LNCaP clone FGC (cell line): ENCODE measurements around the gene RABEPK.
"Not testable (repeated sequence)": the region's sequence is repeated elsewhere in the genome, so short reads cannot be mapped to it uniquely, and the experiment has no call there.

Experiments
- DNase-seq: peaks from one replicate; pipeline ENCODE4 v3.0.0-alpha.2; 2011; ENCODE audit warnings: low read depth
- H3K4me3 ChIP-seq: 2 replicates; pipeline ENCODE4 v1.5.1; 2011; ENCODE audit warnings: mild to moderate bottlenecking, low read depth, low read length, control low read depth
- TF ChIP-seq, protein P1 (sequence below): IDR thresholded peaks from 2 replicates; pipeline ENCODE4 v1.5.1; 2012; ENCODE audit warnings: mild to moderate bottlenecking; ENCODE audit not compliant: control insufficient read depth, insufficient read depth; ENCODE audit errors: extremely low read depth

Gene RABEPK

DNA sequence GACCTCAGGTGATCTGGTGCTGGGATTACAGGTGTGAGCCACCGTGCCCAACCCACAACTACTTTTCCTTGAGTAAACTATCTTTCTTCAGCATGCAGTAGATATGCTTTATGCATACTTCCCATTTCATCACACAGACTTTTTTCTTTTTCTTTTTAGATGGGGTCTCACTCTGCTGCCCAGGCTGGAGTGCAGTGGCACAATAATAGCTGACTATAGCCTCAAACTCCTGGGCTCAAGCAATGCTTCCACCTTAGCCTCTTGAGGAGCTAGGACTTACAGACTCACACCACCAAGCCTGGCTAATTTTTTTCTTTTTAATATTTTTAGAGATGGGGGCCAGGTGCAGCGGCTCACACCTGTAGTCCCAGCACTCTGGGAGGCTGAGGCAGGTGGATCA is 33.6 kb upstream of the RABEPK start:
- H3K4me3 ChIP-seq: no peak overlapping the region
- TF ChIP-seq, protein P1, sequence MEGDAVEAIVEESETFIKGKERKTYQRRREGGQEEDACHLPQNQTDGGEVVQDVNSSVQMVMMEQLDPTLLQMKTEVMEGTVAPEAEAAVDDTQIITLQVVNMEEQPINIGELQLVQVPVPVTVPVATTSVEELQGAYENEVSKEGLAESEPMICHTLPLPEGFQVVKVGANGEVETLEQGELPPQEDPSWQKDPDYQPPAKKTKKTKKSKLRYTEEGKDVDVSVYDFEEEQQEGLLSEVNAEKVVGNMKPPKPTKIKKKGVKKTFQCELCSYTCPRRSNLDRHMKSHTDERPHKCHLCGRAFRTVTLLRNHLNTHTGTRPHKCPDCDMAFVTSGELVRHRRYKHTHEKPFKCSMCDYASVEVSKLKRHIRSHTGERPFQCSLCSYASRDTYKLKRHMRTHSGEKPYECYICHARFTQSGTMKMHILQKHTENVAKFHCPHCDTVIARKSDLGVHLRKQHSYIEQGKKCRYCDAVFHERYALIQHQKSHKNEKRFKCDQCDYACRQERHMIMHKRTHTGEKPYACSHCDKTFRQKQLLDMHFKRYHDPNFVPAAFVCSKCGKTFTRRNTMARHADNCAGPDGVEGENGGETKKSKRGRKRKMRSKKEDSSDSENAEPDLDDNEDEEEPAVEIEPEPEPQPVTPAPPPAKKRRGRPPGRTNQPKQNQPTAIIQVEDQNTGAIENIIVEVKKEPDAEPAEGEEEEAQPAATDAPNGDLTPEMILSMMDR: no peak
- no peak for DNase-seq

DNA sequence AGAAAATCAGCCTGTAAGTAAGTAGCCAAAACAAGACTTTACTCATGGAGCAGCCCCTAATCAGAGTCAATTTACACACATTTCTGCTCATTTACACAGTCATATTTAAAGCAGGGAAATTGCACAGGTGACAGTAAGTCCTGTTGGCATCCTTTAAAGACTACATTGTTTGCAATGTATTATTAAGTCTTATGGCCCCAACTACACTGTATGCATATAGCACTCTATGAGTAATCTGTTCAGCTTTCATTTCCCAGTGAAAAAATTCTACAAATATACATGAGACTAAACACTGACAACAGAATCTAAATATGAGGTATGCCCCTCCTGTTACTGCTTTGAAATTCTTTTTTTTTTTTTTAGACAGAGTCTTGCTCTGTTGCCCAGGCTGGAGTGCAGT is 30.4 kb upstream of the RABEPK start:
- no peak overlapping the region for H3K4me3 ChIP-seq
- TF ChIP-seq, protein P1: no peak
- DNase-seq: no peak

DNA sequence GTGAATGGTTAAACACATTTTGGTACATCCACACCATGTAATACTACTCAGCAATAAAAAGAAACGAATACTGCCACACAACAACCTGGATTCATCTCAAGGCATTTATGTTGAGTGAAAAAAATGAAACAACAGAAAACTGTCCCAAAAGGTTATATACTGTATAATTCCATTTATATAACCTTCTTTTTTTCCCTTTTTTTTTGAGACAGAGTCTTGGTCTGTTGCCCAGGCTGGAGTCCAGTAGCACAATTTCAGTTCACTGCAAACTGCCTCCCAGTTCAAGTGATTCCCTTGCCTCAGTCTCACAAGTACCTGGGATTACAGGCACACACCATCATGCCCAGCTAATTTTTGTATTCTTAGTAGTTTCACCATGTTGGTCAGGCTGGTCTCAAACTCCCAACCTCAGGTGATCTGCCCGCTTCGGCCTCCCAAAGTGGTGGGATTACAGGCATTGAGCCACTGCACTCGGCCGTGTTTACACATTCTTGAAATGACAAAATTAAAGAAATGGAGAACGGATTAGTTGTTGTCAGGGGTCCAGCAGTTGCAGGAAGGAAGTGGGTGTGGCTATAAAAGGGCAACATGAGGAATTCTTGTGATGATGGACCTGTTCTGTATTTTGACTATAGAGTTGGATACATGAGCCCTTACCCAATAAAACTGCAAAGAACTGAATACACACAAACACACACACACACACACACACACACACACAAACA is 28.1 kb upstream of the RABEPK start:
- no peak overlapping the region for H3K4me3 ChIP-seq
- TF ChIP-seq, protein P1: no peak
- DNase-seq: no peak

DNA sequence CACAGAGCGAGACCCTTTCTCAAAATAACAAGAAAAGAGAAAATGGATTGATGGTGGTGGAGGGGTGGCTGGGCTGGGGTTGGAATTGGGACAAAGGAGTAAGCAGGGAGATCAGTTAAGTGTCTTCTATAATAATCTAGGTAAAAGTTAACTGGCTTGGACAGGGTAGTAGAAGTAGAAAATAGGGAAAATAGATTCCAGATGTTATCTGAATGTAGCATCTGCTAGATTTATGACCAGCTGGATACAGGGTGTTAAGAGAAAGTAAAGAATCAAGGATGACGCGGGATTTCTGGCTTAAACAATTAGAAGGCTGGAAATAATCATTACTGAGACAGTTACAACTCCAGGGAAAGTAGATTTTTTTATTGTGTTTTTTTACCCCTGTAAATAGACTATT is 23.7 kb upstream of the RABEPK start:
- H3K4me3 ChIP-seq: no peak overlapping the region
- TF ChIP-seq, protein P1: no peak
- no peak for DNase-seq

DNA sequence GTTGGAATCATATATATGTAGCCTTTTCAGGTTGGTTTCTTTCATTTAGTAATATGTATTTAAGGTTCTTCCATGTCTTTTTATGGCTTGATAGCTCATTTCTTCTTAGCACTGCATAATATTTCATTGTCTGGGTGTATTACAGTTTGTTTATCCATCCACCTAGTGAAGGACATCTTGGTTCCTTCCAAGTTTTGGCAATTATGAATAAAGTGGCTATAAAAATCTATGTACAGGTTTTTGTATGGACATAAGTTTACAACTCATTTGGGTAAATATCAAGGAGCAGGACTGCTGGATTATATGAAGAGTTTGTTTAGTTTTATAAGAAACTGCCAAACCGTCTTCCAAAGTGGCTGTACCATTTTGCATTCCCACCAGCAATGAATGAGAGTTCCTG is 22.5 kb upstream of the RABEPK start:
- peak; percentile 84 for DNase-seq
- TF ChIP-seq, protein P1: no peak

DNA sequence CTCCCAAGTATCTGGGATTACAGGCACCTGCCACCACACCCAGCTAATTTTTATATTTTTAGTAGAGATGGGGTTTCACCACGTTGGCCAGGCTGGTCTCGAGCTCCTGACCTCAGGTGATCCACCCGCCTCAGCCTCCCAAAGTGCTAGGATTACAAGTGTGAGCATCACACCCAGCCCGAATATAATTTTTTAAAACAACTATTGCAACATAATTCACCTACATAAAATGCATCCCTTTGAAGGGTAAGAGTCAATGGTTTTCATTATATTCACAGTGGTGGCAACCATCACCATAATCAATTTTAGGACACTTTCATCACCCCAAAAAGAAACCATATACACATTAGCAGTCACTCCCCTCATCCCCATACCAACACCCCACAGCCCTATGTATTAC is 20.6 kb upstream of the RABEPK start:
- not testable (repeated sequence) for DNase-seq, H3K4me3 ChIP-seq

More for the DNA sequence above, 22.5 kb upstream of the RABEPK start:
- no peak overlapping the region for H3K4me3 ChIP-seq

DNA sequence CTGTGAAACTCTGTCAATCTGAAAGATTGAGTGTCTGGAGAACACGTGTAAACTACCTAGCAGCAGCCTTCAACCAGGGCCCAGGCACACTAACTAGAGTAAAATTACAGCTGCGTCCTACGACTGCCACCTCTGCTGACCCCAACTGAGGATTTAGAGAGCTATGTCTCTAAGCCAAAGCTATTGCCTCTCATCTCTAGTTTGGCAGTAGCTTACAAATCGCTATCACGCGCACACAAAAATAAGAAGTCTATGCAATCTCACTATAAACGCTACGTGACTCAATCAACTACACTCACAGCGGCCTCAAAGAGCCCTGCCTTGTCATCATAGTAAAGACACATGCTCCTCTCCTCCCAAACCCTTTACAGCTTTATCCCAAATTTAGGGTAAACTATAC is 19.5 kb upstream of the RABEPK start:
- H3K4me3 ChIP-seq: no peak overlapping the region
- DNase-seq: no peak

DNA sequence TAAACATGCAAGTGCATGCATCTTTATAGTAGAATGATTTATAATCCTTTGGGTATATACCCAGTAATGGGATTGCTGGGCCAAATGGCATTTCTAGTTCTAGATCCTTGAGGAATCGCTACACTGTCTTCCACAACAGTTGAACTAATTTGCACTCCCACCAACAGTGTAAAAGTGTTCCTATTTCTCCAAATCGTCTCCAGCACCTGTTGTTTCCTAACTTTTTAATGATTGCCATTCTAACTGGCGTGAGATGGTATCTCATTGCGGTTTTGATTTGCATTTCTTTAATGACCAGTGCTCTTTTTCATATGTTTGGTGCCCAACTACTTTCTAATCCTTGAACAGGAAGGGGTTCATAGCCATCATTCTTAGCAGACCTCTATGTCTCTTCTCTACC is 18.6 kb upstream of the RABEPK start:
- DNase-seq, H3K4me3 ChIP-seq: not testable (repeated sequence)

More for the DNA sequence above, 19.5 kb upstream of the RABEPK start:
- TF ChIP-seq, protein P1: no peak
